Gastrocnemius medialis (tissue), 4 donors: ENCODE results near the gene ACOT7. TPM values are rescaled to one million over a fixed set of nuclear protein-coding genes. Genes with fewer than 3 reads are reported as not detected.

Experiments
- ATAC-seq, 2 donors: fragments of 150-250 bp; one replicate each; pipeline ENCODE4 v1.9.1; 2016
- DNase-seq, 2 donors: peaks; one replicate each; pipeline ENCODE4 v3.0.0-alpha.2; 2019
- H3K27ac ChIP-seq, 4 donors: fragments of 200-600 bp; sonication (generic); 1 replicate in 1 of 4; 2 replicates in 3 of 4; pipeline ENCODE4 v1.5.1; 2016 to 2018; ENCODE audit warnings: mild to moderate bottlenecking in 2 of 4, moderate library complexity in 1 of 4
- H3K27me3 ChIP-seq, 3 donors: fragments of 200-600 bp; sonication (generic) in 2 of 3; 1 replicate in 1 of 3; 2 replicates in 2 of 3; pipeline versions ENCODE4 v1.5.1 to v1.6.0; 2016 to 2019; ENCODE audit warnings: mild to moderate bottlenecking in 1 of 3, moderate library complexity in 1 of 3
- H3K36me3 ChIP-seq, 2 donors: fragments of 200-600 bp; sonication (generic) in 1 of 2; one replicate each; pipeline ENCODE4 v1.5.1; 2017 to 2018
- H3K4me1 ChIP-seq, 2 donors: fragments of 200-600 bp; sonication (generic) in 1 of 2; one replicate each; pipeline ENCODE4 v1.5.1; 2016 to 2017; ENCODE audit warnings: mild to moderate bottlenecking in 2 of 2
- H3K4me3 ChIP-seq, 4 donors: fragments of 200-600 bp; sonication (generic) in 3 of 4; 1 replicate in 1 of 4; 2 replicates in 3 of 4; pipeline ENCODE4 v1.5.1; 2016 to 2019; ENCODE audit warnings: mild to moderate bottlenecking in 2 of 4
- H3K9me3 ChIP-seq, 3 donors: fragments of 200-600 bp; sonication (generic) in 2 of 3; 1 replicate in 1 of 3; 2 replicates in 2 of 3; pipeline ENCODE4 v1.5.1; 2016 to 2019
- POLR2A ChIP-seq, 2 donors: fragments of 450-650 bp; IDR thresholded peaks; one replicate each; pipeline ENCODE4 v1.6.1; 2017; ENCODE audit warnings: antibody characterized with exemption in 2 of 2, mild to moderate bottlenecking in 2 of 2, moderate library complexity in 2 of 2
- in situ Hi-C, 4 donors: fragments of 200-750 bp; cut with MboI; loops; one replicate each; pipeline versions ENCODE4 v1.15.0 to v1.8.0; 2017; ENCODE audit warnings: low sequenced_read_pairs in 4 of 4
- intact Hi-C: fragments of 100-400 bp; cut with DNase I; formaldehyde crosslinking; loops from one replicate; pipeline ENCODE4 v1.15.1; 2023; ENCODE audit warnings: low total_unique reads
- total RNA-seq, 4 donors: library from RNA; depleted of rRNA; stranded (reverse); fragments of >200 nt; gene quantifications; one replicate each; pipeline versions ENCODE4 v1.1.0 to v1.2.3, GENCODE V29; 2016
- TF ChIP-seq, protein P1 (sequence below), 5 experiments: fragments of 450-650 bp in 3 of 5; fragments of 200-600 bp in 2 of 5; sonication (generic) in 2 of 5; IDR thresholded peaks in 4 of 5; conservative IDR thresholded peaks in 1 of 5; 1 replicate in 4 of 5; 2 replicates in 1 of 5; pipeline ENCODE4 v1.5.1; 2016 to 2019; ENCODE audit warnings: antibody characterized with exemption in 5 of 5, mild to moderate bottlenecking in 3 of 5, moderate library complexity in 3 of 5

The ACOT7 gene
- total RNA-seq, 4 donors from 2014 or later = 1.3 to 5.8 (median 3.2) TPM

DNA sequence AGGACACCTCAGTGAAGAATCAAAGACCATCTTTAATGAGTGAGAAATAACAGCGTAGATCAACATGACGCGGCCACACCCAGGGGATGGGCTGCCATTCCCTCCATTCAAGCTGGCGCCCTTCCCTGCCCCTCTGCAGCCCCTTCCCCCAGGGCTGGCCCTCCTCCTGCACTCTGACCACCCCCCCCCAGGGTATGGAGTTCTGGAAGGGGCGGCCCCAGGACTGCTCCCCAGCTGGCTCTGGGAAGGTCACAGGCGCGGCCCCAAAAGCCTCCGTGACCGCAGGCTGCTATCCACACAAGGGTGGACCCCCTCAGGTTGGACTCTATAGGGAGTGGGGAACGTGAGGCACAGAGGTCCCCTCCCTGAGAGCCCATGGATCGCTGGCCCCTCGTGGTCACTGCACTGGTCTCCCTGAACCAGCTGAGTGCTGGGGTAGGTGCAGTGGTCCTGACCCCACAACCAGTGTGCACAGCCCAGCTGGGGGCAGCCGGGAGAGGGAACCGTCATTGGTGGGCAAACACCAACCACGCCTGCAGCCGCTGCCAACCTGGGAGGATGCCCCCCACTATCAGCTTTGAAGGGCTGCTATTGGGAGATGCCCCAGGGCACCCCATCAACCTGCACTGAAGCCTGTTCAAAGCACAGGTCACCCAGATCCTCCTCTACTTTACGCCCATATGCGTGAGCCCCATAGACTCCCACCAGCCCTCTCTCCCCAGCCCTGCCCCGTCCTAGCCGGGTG lies 116.6 kb downstream of the ACOT7 start:
- no peaks in the 10 kb centered on the region for H3K27me3 ChIP-seq
- H3K36me3 ChIP-seq = no peaks in the 10 kb centered on the region
- TF ChIP-seq POLR2A (IDR thresholded peaks at IDR 0.05) = no peak
- TF ChIP-seq, protein P1, sequence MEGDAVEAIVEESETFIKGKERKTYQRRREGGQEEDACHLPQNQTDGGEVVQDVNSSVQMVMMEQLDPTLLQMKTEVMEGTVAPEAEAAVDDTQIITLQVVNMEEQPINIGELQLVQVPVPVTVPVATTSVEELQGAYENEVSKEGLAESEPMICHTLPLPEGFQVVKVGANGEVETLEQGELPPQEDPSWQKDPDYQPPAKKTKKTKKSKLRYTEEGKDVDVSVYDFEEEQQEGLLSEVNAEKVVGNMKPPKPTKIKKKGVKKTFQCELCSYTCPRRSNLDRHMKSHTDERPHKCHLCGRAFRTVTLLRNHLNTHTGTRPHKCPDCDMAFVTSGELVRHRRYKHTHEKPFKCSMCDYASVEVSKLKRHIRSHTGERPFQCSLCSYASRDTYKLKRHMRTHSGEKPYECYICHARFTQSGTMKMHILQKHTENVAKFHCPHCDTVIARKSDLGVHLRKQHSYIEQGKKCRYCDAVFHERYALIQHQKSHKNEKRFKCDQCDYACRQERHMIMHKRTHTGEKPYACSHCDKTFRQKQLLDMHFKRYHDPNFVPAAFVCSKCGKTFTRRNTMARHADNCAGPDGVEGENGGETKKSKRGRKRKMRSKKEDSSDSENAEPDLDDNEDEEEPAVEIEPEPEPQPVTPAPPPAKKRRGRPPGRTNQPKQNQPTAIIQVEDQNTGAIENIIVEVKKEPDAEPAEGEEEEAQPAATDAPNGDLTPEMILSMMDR (IDR thresholded peaks at IDR 0.05 in 4 of 5, conservative IDR thresholded peaks at IDR 0.05 in 1 of 5) = no peak
- no peak for ATAC-seq
- peak overlapping the region in 2 of 4 donors; percentile 5 to 66 for H3K27ac ChIP-seq
- intact Hi-C loops (no loop called here), in situ Hi-C loops (no loop called here)
- no peak for DNase-seq
- H3K4me3 ChIP-seq = no peak overlapping the region
- no peaks in the 10 kb centered on the region for H3K9me3 ChIP-seq
- H3K4me1 ChIP-seq = peaks cover 10 to 16% of the 10 kb centered on the region in 2 donors

DNA sequence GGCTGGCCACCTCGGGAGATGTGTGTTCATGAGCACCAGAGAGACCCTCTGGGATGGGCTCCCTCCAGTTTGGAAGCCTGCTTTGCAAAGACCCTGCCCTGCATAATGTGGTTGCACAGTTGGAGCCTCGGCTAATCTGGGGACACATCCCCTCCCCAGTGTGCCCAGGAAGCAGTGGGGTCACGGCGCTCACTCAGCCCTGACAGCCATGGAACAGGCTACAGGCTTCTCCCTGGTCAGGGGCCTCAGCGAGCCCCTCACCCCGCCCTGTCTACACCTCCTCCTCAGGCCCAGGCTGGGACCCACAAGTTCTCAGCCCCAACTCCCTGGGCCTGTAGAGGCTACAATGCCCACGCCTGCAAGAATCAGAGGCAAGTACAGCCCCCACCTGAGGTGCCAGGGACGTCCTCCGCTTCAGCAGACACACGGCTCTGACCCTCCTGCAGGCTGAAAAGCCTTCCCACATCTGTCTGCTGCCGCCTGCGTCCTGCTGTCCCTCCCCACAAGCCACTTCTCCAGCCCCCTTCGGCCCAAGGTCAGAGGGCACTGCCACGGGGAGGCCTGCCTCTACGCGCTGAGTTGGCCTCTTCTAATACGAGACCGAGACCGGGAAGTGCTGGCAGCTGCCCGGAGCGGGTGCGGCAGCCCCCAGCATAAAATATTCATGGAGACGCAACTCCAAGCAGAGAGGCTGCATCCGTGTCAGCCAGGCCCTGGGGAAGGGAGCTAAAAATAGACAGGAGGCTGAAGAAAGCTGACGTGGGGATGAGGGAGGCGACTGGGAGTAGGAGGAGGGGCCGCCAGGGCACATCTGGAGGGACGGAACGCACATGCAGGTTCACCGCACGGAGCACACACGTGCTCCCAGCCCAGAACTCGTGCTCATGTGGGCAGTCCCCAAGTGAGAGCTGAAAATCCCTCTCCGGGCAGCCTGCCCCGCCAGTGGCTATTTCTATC lies 117.5 kb downstream of the ACOT7 start:
- ATAC-seq = peak; percentile 76 to 82
- DNase-seq = peak; percentile 36 to 55
- TF ChIP-seq, protein P1 (IDR thresholded peaks at IDR 0.05 in 4 of 5, conservative IDR thresholded peaks at IDR 0.05 in 1 of 5) = no peak
- no peak for TF ChIP-seq POLR2A (IDR thresholded peaks at IDR 0.05)
- in situ Hi-C loops = no loop called here
- H3K36me3 ChIP-seq = no peaks in the 10 kb centered on the region
- H3K27me3 ChIP-seq = no peaks in the 10 kb centered on the region
- no peaks in the 10 kb centered on the region for H3K9me3 ChIP-seq
- peak overlapping the region in 3 of 4 donors; percentile 5 to 46 (median 16) for H3K4me3 ChIP-seq
- peaks cover 10 to 16% of the 10 kb centered on the region in 2 donors for H3K4me1 ChIP-seq
- intact Hi-C loops = no loop called here
- peak overlapping the region; percentile 39 to 81 (median 50) for H3K27ac ChIP-seq

DNA sequence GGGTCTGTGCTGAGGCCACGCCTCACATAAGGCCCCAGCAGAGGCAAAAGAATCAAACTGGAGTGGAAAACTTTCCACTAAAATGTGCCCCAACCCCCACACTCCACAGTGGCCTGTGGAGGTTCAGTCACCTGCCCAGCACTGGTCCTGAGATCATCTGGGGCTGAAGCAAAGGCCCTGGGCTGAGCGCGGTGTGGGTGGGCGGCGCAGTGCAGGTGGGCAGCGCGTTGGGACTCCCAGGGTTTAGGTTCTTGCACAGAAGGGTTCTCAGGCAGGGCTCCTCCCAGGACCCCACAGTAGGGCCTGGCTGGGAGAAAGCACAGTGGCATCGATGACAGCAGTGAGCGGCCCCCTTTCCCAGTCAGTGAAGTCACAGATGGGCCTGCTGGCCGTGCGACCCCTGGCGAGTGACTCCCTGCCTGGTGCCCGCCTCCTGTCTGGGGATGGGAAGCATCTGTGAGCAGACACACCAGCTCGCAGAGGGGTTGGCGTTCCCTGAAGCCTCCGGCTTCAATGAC lies 118.9 kb downstream of the ACOT7 start:
- DNase-seq (no peak), ATAC-seq (no peak)
- Histone ChIP-seq H3K9me3 (no peaks in the 10 kb centered on the region), H3K27me3 (no peaks in the 10 kb centered on the region), H3K4me3 (no peak overlapping the region), H3K27ac (no peak overlapping the region), H3K36me3 (no peaks in the 10 kb centered on the region), H3K4me1 (peaks cover 10 to 16% of the 10 kb centered on the region in 2 donors)
- intact Hi-C loops (no loop called here), in situ Hi-C loops (no loop called here)
- TF ChIP-seq, protein P1 (IDR thresholded peaks at IDR 0.05 in 4 of 5, conservative IDR thresholded peaks at IDR 0.05 in 1 of 5) = no peak
- no peak for TF ChIP-seq POLR2A (IDR thresholded peaks at IDR 0.05)

DNA sequence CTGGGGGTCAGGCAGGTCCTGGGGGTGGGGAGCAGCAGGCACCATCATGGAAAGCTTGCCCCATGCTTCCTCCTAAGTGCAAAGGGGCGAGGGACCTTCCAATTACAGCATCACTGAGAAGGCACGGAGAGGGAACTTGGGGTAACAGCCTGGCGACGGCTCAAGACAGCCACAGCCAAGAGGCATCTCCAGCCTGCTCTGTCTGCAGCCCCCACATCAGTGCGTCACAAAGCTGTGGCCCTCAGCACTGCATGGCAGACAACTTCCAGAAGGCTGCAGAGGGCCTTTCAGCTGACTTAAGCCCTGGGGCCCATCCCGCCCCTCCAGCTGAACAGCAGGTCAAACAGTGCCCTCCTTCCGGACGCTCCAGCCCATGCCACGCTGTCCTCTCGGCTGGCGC lies 119.5 kb downstream of the ACOT7 start:
- H3K27me3 ChIP-seq = no peaks in the 10 kb centered on the region
- H3K36me3 ChIP-seq = no peaks in the 10 kb centered on the region
- peaks cover 10 to 16% of the 10 kb centered on the region in 2 donors for H3K4me1 ChIP-seq
- TF ChIP-seq POLR2A (IDR thresholded peaks at IDR 0.05) = no peak
- TF ChIP-seq, protein P1 (IDR thresholded peaks at IDR 0.05 in 4 of 5, conservative IDR thresholded peaks at IDR 0.05 in 1 of 5) = no peak
- in situ Hi-C loops = no loop called here
- H3K9me3 ChIP-seq = no peaks in the 10 kb centered on the region
- intact Hi-C loops = no loop called here
- no peak overlapping the region for H3K4me3 ChIP-seq
- H3K27ac ChIP-seq = no peak overlapping the region
- ATAC-seq = no peak
- DNase-seq = no peak
